Measurements from ENCODE around the gene TXNIP.
A peak's percentile ranks its signal among the peaks of the same experiment; 100 is the strongest.

The TXNIP gene

DNA sequence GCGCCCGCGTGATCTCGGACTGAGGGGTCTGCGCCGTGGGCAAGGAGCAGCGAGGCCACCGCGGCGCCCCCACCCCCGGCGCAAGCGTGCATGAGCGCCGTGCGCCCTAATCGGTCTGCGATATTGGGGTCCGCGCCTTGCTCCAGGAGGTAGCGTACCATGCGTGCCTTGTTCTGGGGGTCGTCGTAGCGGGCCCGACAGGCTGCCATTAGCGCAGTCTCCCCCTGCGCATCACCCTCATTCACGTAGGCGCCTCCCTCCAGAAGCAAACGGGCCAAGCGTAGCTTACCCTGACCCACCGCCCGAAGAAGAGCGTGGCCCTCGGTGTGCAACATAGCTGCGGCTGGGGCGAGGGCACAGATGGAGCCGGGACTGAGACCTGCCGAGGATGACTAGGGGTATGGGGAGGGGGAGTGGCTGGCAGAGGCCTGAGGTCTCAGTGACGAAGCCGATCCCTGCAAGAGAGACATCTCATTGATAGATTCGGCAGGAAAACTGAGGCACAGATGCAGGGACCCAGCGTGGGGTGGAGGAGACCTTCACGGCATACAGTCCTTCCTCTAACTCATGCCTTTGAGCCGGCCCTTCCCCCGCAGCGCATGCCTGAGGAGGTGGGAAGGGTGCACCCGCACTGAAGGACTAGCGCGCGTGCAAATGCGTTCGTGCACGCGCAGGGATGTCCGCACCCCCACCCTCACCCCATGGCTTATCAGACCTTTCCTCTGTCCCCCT is 34.8 kb downstream of the TXNIP start:
- DNase-seq: peak; percentile 83

- DNase-seq: no peak
These were observed 35.3 kb downstream of the TXNIP start for GRCh38 chr1:145961109-145961424.

GRCh38 chr1:145960468-145961108 is 35.8 kb downstream of the TXNIP start:
- DNase-seq: peak; percentile 85

- no peak for DNase-seq
These were observed 36.4 kb downstream of the TXNIP start for GRCh38 chr1:145959957-145960467.

DNA sequence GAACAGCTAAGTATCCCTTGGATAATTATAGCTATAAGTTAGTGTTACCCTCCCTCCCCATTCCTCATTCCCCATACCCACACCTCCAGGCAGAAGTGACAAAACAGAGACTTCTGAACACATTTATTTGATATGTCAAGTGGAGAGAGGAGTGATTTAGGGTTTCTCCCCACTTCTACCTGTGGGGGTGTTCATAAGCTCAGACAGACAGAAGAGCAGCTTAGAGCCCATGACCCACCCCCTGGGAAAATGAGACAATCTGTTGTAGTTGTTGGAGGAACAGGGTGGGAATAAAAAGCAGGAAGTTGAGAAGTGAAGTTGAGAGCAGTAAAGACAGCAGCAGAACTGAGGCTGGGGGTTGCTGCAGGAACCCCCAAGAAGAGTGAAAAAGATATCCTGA is 37.0 kb downstream of the TXNIP start:
- no peak for DNase-seq

GRCh38 chr1:145958734-145959133 is 37.6 kb downstream of the TXNIP start:
- DNase-seq: no peak

- peak; percentile 98 for DNase-seq
These were observed 38.7 kb downstream of the TXNIP start, which contains the start of gene LIX1L for GRCh38 chr1:145957443-145958319. Gene LIX1L, minus strand, starts transcription at chr1:145958017. Its CDS starts 90 bp downstream, at chr1:145957927.

DNA sequence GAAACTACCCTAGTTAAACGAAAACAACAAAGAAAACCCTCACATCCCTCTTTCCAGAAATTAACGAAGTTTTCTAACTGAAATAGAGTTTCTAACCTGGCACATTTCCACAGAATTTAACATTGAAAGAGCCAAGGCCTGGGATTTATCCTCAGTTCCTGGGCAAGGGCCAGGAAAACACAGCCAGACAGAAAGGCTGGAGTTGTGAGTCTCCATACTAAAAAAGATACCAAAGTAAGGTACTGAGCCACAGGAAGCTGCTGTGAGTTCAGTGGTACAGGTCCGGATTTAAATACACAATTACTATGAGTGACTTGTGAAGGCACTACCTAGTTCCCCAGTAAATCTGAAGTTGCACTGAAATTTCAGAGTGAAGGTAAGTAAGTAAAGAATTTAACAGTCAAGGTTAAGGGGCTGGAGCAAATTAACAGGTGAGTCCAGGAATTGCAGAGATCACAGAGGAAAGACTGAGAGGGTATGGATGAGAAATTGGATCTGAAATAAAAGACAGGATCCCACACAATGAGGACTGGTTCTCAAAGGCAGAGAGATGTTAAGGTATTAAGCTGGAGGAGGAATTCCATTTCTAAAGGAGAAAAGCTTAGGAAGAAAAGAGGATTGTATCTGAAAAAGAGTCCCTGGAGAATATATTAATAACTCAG is 39.5 kb downstream of the TXNIP start:
- DNase-seq: no peak

DNA sequence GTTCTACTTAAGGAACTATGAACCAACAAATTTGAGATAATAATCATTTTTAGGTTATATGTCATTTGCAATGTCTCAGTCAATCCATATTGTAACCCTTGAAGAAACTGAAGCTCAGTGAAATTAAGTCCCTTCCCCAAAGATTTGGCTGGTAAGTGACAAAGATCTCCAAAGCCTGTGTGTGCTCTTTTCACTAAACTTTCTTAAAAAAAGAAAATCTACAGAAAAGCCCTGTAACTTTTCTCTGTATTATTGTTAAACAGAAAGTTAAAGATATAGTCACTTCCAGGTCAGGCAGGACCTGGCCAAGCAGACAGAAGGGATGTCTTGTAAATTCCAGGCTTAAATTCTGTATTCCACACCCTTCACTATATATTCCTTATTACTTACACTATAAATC is 40.0 kb downstream of the TXNIP start:
- DNase-seq: no peak

- DNase-seq: no peak
These were observed 40.9 kb downstream of the TXNIP start for GRCh38 chr1:145955436-145955835.

DNA sequence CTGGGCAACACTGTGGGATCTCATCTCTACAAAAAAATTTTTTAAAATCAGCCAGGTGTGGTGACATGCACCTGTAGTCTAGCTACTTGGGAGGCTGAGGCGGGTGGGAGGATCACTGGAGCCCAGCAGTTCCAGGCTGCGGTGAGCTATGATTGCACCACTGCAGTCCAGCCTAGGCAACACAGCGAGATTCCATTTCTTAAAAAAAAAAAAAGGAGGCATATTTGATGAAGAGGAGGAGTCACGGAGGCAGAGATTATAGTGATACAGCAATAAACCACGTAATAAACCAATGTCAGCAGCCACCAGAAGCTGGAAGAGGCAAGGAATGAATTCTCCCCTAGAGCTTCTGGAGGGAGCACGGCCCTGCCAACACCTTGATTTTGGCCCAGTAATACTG is 42.5 kb downstream of the TXNIP start:
- no peak for DNase-seq

DNA sequence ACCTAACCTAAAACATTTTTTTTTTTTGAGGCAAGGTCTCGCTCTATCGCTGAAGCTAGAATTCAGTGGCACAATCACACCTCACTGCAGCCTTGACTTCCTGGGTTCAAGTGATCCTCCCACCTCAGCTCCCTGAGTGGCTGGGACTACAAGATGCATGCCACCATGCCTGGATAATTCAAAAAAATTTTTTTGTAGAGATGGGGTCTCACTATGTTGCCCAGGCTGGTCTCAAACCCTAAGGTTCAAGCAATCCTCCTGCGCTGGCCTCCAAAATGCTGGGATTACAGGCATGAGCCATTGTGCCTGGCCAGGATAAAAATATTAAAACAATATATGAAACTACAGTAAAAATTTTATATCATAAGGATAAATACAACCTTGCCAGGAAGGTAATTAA is 43.5 kb downstream of the TXNIP start:
- DNase-seq: no peak

GRCh38 chr1:145951526-145951925 is 44.9 kb downstream of the TXNIP start:
- DNase-seq: no peak

DNA sequence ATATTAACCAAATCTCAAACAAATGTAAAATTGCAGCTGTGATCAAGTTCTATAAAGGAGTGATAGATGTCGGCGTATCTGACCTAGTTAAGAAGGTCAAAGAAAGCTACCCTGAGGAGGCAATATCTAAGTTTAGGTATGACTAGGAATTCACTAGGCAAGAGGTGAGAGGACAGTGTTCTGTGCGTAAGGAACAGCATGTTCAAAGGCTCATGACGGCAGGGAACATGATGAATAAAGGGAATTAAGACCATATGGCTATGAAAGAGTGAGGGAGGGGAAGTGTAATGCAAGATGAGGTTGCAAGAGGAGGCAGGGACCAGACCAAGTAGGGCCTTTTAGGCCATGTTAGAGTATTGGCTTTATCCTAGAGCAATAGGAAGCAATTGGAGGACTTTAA is 47.2 kb downstream of the TXNIP start:
- DNase-seq: no peak

DNA sequence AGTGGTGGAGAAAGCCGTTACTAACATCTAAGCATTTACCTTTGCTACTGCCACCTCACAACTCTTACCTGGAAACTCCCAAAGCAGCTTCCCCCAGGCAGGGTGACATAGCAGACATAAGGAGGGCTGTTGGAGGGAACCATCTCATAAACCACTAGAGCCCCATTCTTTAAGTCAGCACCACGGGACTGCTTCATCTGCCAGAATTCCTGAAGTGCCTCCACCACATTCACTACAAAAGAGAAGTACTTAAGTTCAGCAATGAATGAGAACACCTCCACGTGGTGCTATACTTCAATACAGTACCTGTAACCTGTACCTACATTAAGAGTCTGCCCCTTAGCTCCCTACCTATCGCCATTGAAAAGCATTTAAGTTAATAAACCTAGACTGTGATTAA is 48.8 kb downstream of the TXNIP start:
- no peak for DNase-seq

DNA sequence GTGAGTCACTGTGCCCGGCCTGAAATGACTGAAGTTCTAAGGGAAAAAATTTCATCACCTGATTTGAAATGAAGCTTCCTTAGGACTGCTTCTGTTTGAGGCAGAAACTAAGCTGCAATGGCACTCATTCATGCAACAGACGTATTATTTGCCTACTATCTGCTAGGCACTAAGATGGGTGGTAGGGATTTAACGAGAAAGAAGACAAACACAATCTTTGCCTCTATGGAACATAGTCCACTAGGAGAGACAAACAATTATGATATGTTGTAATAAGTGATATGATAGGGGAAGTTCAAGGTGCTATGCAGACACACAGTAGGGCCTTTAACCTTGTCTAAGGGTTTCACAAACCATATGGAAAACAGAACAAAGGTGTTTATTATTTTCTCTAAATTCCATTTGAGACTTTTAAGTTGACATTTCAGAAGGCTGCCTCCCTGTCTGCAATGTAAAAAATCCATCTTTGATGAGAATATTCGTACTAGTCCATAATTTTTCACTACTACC is 49.8 kb downstream of the TXNIP start:
- no peak for DNase-seq

DNA sequence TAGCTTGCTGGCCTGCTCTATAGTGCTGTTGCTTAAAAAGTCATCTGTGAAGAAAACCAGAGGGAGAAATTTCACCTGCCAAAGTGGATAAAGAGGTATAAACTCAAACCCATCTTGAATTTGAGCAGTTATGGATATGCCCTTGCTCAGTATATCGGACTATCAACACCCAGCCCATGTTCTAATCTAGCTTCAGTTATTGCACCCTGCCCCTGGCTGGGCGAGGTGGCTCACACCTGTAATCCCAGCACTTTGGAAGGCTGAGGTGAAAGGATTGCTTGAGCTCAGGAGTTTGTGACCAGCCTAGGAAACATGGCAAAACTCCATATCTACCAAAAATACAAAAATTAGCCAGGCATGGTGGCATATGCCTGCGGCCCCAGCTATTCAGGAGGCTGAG is 51.8 kb downstream of the TXNIP start:
- no peak for DNase-seq

DNA sequence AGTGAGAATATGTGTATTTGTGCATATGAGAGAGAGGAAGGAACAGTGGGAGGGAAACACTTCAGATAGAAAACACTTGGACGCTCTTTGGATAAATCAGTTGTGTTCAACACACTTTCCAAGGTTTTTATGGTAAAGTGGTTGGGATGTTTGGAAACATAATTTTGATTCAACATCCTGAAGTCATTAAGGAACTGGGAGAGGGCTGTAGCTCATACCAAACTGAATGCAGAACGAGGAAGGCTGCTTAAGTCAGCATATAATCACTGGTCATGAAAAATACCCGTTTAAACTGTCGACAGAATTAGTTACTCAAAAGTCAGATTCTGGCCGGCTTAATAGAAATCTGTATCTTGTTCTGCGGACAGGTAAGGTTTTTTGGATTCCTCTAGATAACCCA is 53.5 kb downstream of the TXNIP start:
- no peak for DNase-seq

Data from activated effector memory CD4-positive, alpha-beta T cell treated with anti-CD3 and anti-CD28 coated beads, Interleukin-2, amount 50 U/mL, for 16 hours (primary cell).